HG03439 (cell line): ENCODE results near the gene CFAP77.
A peak's percentile ranks its signal among the peaks of the same experiment; 100 is the strongest.
"Not testable (repeated sequence)": the region's sequence is repeated elsewhere in the genome, so short reads cannot be mapped to it uniquely, and the experiment has no call there.

Experiments
- ATAC-seq: cut with Tn5 transposase; IDR thresholded peaks from one replicate; pipeline ENCODE4 v1.9.1; 2021; ENCODE audit warnings: mild to moderate bottlenecking, moderate library complexity; ENCODE audit not compliant: unreplicated experiment

The CFAP77 gene

GRCh38 chr9:132409828-132410528, at the start of gene CFAP77:
TSS of gene CFAP77 (plus strand) at chr9:132410211. CDS start at chr9:132410272, 61 bp downstream.
- no peak for ATAC-seq

GRCh38 chr9:132364068-132364467, 45.9 kb upstream of the CFAP77 start:
- ATAC-seq, result no peak

GRCh38 chr9:132365986-132366385, 44.0 kb upstream of the CFAP77 start:
- no peak for ATAC-seq

- no peak for ATAC-seq
Measured at GRCh38 chr9:132366481-132366880, 43.5 kb upstream of the CFAP77 start.

- no peak for ATAC-seq
Measured at GRCh38 chr9:132367613-132368313, 42.2 kb upstream of the CFAP77 start.

- ATAC-seq, result no peak
Measured at GRCh38 chr9:132369421-132369820, 40.6 kb upstream of the CFAP77 start.

- ATAC-seq, result no peak
Measured at GRCh38 chr9:132370592-132370991, 39.4 kb upstream of the CFAP77 start.

- no peak for ATAC-seq
Measured at GRCh38 chr9:132372177-132373095, 37.6 kb upstream of the CFAP77 start.

GRCh38 chr9:132377769-132378168, 32.2 kb upstream of the CFAP77 start:
- not testable (repeated sequence) for ATAC-seq

GRCh38 chr9:132378416-132378815, 31.6 kb upstream of the CFAP77 start:
- not testable (repeated sequence) for ATAC-seq

GRCh38 chr9:132381966-132382541, 28.0 kb upstream of the CFAP77 start:
- peak; percentile 53 for ATAC-seq

GRCh38 chr9:132383462-132383883, 26.5 kb upstream of the CFAP77 start:
- ATAC-seq, result peak; percentile 37

GRCh38 chr9:132384376-132384775, 25.6 kb upstream of the CFAP77 start:
- no peak for ATAC-seq

- ATAC-seq, result no peak
Measured at GRCh38 chr9:132387133-132387532, 22.9 kb upstream of the CFAP77 start.

- ATAC-seq, result no peak
Measured at GRCh38 chr9:132390966-132391365, 19.0 kb upstream of the CFAP77 start.

- no peak for ATAC-seq
Measured at GRCh38 chr9:132391449-132391848, 18.6 kb upstream of the CFAP77 start.

- ATAC-seq, result no peak
Measured at GRCh38 chr9:132395560-132395959, 14.5 kb upstream of the CFAP77 start.

- ATAC-seq, result no peak
Measured at GRCh38 chr9:132401824-132402223, 8.2 kb upstream of the CFAP77 start.

- ATAC-seq, result no peak
Measured at GRCh38 chr9:132404228-132404881, 5.7 kb upstream of the CFAP77 start.

- peak; percentile 78 for ATAC-seq
Measured at GRCh38 chr9:132406554-132407122, 3.4 kb upstream of the CFAP77 start, which contains the start of gene TTF1. TSS of gene TTF1 (minus strand) at chr9:132406840. CDS start at chr9:132402821, 4,019 bp downstream.
